ENCODE results near the gene NELL2. TPM values are rescaled to one million over a fixed set of nuclear protein-coding genes. Genes with fewer than 3 reads are reported as not detected.

The NELL2 gene
- total RNA-seq, 2 donors from 2014 or later: 5.8 to 7.2 TPM

DNA sequence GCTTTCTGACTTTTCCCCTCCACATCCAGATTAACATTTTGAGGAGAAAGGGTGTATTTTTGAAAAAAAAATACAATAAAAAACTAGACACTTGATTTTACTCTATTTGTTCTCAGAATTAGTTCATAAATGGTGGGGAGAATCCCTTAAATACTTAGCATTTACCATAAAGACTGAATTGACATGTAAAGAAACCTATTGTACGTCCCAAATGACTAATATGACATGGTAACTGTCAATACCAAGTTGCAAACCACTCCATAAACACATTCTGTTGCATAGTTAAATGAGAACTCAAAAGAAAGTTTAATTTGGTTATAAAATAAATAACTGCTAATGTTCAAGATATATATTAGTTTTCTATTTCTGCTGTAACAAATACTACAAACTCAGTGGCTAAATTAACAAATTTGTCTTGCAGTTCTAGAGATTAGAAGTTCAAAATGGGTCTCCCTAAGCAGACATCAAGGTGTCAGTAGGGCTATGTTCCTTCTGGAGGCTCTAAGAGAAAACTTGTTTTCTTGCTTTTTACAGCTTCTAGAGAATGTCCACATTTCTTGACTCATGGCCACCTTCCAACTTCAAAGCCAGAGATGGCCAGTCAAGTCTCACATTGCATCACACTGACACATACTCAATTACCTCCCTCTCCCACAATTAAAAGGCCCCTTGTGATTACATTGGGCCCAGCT, 16.0 kb downstream of the NELL2 start:
- Histone ChIP-seq H3K36me3 (no peaks in the 10 kb centered on the region), H3K4me1 (replicated peaks) (no peaks in the 10 kb centered on the region), H3K4me3 (no peak overlapping the region), H3K27ac (no peak overlapping the region), H3K9me3 (no peaks in the 10 kb centered on the region), H3K27me3 (replicated peaks; ENCODE audit: insufficient read depth) (no peaks in the 10 kb centered on the region)
- 91% methylated on average over 1 of the region's 1 CpG for WGBS
- intact Hi-C loops (cut with DNase I): no loop called here
- TF ChIP-seq POLR2AphosphoS5 (IDR thresholded peaks at IDR 0.05) (no peak), CTCF (IDR thresholded peaks at IDR 0.05) (no peak), POLR2A (IDR thresholded peaks at IDR 0.05) (no peak)
- DNase-seq (ENCODE audit: low spot score): no peak

DNA sequence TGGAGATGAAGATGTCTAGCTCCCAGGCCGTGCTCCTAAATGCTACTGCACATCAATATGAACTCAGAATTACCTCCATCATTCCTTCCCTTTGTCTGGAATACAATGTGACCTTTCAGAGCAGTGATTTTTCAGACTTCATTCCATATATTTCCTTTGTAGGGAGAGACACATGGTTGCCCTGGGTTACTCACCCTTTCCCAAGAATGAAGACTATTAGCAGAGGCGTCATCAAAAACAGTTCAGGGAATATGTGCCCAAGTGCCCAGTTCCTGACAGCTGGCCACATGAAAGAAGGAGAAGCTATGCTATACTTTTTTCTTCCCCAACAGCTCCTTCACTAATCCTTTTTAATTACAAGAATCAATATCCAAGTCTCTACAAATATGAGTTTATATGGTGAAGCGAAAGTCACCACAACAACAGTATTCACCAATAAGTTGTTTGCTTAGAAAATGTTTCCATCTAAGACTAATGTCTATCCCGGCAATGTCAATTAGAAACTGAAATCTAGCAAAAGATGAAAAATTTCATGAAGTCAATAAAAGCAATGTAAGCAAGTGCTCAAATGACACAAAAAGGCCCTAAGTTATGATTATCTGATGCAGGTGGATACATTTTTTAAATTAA, 17.8 kb downstream of the NELL2 start:
- Histone ChIP-seq H3K4me3 (no peak overlapping the region), H3K27me3 (replicated peaks; ENCODE audit: insufficient read depth) (no peaks in the 10 kb centered on the region), H3K4me1 (replicated peaks) (no peaks in the 10 kb centered on the region), H3K27ac (no peak overlapping the region), H3K36me3 (no peaks in the 10 kb centered on the region), H3K9me3 (no peaks in the 10 kb centered on the region)
- TF ChIP-seq POLR2AphosphoS5 (IDR thresholded peaks at IDR 0.05): no peak
- no peak for TF ChIP-seq CTCF (IDR thresholded peaks at IDR 0.05)
- TF ChIP-seq POLR2A (IDR thresholded peaks at IDR 0.05): no peak
- no peak for DNase-seq (ENCODE audit: low spot score)
- WGBS: 86% methylated on average over 4 of the region's 4 CpGs
- intact Hi-C loops (cut with DNase I): no loop called here

- intact Hi-C loops (cut with DNase I): no loop called here
- no peak overlapping the region for H3K4me3 ChIP-seq
- no peaks in the 10 kb centered on the region for H3K36me3 ChIP-seq
- no peak for DNase-seq (ENCODE audit: low spot score)
- H3K27ac ChIP-seq: no peak overlapping the region
- H3K9me3 ChIP-seq: no peaks in the 10 kb centered on the region
- TF ChIP-seq POLR2A (IDR thresholded peaks at IDR 0.05) (no peak), CTCF (IDR thresholded peaks at IDR 0.05) (no peak), POLR2AphosphoS5 (IDR thresholded peaks at IDR 0.05) (no peak)
- H3K27me3 ChIP-seq (replicated peaks; ENCODE audit: insufficient read depth): no peaks in the 10 kb centered on the region
- H3K4me1 ChIP-seq (replicated peaks): no peaks in the 10 kb centered on the region
- 29% methylated on average over 2 of the region's 2 CpGs for WGBS
Observed at GRCh38 chr12:44852483-44852882, 23.6 kb downstream of the NELL2 start.

DNA sequence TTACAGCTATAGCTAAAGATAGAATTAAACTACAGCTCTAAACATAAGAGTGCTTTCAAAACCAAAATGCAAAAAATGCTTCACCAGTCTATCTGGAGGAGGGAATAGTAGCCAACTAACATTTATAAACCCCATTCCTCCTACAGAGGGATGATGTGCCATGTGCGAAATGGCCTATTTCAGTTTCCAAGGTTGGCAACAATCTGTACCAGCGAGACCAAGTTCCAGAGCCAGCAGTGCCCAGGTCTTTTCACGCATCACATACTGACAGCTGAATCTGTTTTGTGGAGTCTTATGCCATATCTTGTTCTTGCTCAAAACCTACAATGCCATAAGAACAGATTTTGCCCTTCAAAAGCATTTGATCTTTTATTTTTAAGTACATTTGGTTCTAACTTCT, 24.5 kb downstream of the NELL2 start:
- no peak for TF ChIP-seq POLR2A (IDR thresholded peaks at IDR 0.05)
- H3K4me3 ChIP-seq: no peak overlapping the region
- no peak for DNase-seq (ENCODE audit: low spot score)
- H3K36me3 ChIP-seq: no peaks in the 10 kb centered on the region
- no peak overlapping the region for H3K27ac ChIP-seq
- no peaks in the 10 kb centered on the region for H3K4me1 ChIP-seq (replicated peaks)
- intact Hi-C loops (cut with DNase I): no loop called here
- H3K9me3 ChIP-seq: no peaks in the 10 kb centered on the region
- no peaks in the 10 kb centered on the region for H3K27me3 ChIP-seq (replicated peaks; ENCODE audit: insufficient read depth)
- 82% methylated on average over 3 of the region's 3 CpGs for WGBS

GRCh38 chr12:44848703-44849085, 27.4 kb downstream of the NELL2 start:
- no peaks in the 10 kb centered on the region for H3K9me3 ChIP-seq
- DNase-seq (ENCODE audit: low spot score): no peak
- WGBS: 69% methylated on average over 2 of the region's 2 CpGs
- H3K4me1 ChIP-seq (replicated peaks): no peaks in the 10 kb centered on the region
- no peaks in the 10 kb centered on the region for H3K36me3 ChIP-seq
- no peaks in the 10 kb centered on the region for H3K27me3 ChIP-seq (replicated peaks; ENCODE audit: insufficient read depth)
- no peak overlapping the region for H3K4me3 ChIP-seq
- intact Hi-C loops (cut with DNase I): no loop called here
- H3K27ac ChIP-seq: no peak overlapping the region
- no peak for TF ChIP-seq CTCF (IDR thresholded peaks at IDR 0.05)
- TF ChIP-seq POLR2AphosphoS5 (IDR thresholded peaks at IDR 0.05): no peak
- no peak for TF ChIP-seq POLR2A (IDR thresholded peaks at IDR 0.05)
